Tibial nerve (tissue), 4 donors: ENCODE measurements around the gene IL36RN.

Experiments
- CTCF ChIP-seq, 5 experiments: fragments of 200-600 bp in 3 of 5; fragments of 450-650 bp in 2 of 5; sonication (generic) in 3 of 5; IDR thresholded peaks; one replicate each; pipeline ENCODE4 v1.5.1; 2016 to 2019; ENCODE audit warnings: antibody characterized with exemption in 5 of 5, mild to moderate bottlenecking in 3 of 5, moderate library complexity in 2 of 5
- EP300 ChIP-seq, 2 donors: sonication (generic); formaldehyde crosslinking; IDR thresholded peaks; one replicate each; pipeline ENCODE4 v1.6.1; 2017; ENCODE audit warnings: antibody characterized with exemption in 2 of 2, mild to moderate bottlenecking in 1 of 2
- POLR2A ChIP-seq, 2 donors: fragments of 450-650 bp; IDR thresholded peaks; one replicate each; pipeline ENCODE4 v1.6.1; 2017; ENCODE audit warnings: antibody characterized with exemption in 2 of 2, mild to moderate bottlenecking in 2 of 2, moderate library complexity in 2 of 2

GRCh38 chr2:113091231-113091896 lies 32.4 kb downstream of the IL36RN start:
- TF ChIP-seq EP300 (IDR thresholded peaks at IDR 0.05) (no peak), CTCF (IDR thresholded peaks at IDR 0.05) (no peak), POLR2A (IDR thresholded peaks at IDR 0.05) (no peak)
